Lower leg skin (tissue), 4 donors: Measurements from ENCODE around the gene VBP1. TPM values are rescaled to one million over a fixed set of nuclear protein-coding genes. Genes with fewer than 3 reads are reported as not detected.

ENCODE experiments used
- DNase-seq, 2 donors: peaks; one replicate each; pipeline ENCODE4 v3.0.0-alpha.2; 2019; ENCODE audit warnings: low spot score in 2 of 2
- H3K4me3 ChIP-seq: fragments of 200-600 bp; sonication (generic); 2 replicates; pipeline ENCODE4 v1.5.1; 2017; ENCODE audit warnings: mild to moderate bottlenecking, low read depth; ENCODE audit not compliant: poor library complexity, severe bottlenecking
- POLR2A ChIP-seq, 2 donors: fragments of 450-650 bp; IDR thresholded peaks; one replicate each; pipeline ENCODE4 v1.6.1; 2016 to 2017; ENCODE audit warnings: antibody characterized with exemption in 2 of 2, mild to moderate bottlenecking in 1 of 2, moderate library complexity in 1 of 2
- WGBS, 2 donors: methylation state at CpG; one replicate each; pipeline ENCODE4 v1.1.5; 2018; 5-methylcytosine and 5-hydroxymethylcytosine counted together
- intact Hi-C: fragments of 100-400 bp; cut with DNase I; formaldehyde crosslinking; loops from one replicate; pipeline ENCODE4 v1.15.0; 2023; ENCODE audit warnings: low total_unique reads
- total RNA-seq, 4 donors: library from RNA; depleted of rRNA; stranded (reverse); fragments of >200 nt; gene quantifications; one replicate each; pipeline ENCODE4 v1.1.0, GENCODE V29; 2016
- TF ChIP-seq, protein P1 (sequence below), 3 donors: fragments of 450-650 bp; IDR thresholded peaks; one replicate each; pipeline ENCODE4 v1.5.1; 2016; ENCODE audit warnings: antibody characterized with exemption in 3 of 3, mild to moderate bottlenecking in 3 of 3, moderate library complexity in 2 of 3

Gene VBP1
- 10 to 100 TPM; 11.1 to 21.8 (median 17.9) TPM for total RNA-seq

GRCh38 chrX:155216179-155216939 is at the start of gene VBP1:
Gene VBP1, plus strand, starts transcription at chrX:155216460. Its CDS starts 23 bp downstream, at chrX:155216483.
- WGBS, 2 donors = 0 to 48% methylated on average over 26 to 46 of the region's 53 CpGs
- peak within 1 kb of the TSS; percentile 65 for H3K4me3 ChIP-seq
- intact Hi-C loops = no loop called here
- TF ChIP-seq, protein P1, sequence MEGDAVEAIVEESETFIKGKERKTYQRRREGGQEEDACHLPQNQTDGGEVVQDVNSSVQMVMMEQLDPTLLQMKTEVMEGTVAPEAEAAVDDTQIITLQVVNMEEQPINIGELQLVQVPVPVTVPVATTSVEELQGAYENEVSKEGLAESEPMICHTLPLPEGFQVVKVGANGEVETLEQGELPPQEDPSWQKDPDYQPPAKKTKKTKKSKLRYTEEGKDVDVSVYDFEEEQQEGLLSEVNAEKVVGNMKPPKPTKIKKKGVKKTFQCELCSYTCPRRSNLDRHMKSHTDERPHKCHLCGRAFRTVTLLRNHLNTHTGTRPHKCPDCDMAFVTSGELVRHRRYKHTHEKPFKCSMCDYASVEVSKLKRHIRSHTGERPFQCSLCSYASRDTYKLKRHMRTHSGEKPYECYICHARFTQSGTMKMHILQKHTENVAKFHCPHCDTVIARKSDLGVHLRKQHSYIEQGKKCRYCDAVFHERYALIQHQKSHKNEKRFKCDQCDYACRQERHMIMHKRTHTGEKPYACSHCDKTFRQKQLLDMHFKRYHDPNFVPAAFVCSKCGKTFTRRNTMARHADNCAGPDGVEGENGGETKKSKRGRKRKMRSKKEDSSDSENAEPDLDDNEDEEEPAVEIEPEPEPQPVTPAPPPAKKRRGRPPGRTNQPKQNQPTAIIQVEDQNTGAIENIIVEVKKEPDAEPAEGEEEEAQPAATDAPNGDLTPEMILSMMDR (IDR thresholded peaks at IDR 0.05) = no peak
- no peak for TF ChIP-seq POLR2A (IDR thresholded peaks at IDR 0.05)
- DNase-seq = peak; percentile 91 to 97

GRCh38 chrX:155169881-155170280 is 46.4 kb upstream of the VBP1 start:
- WGBS, 2 donors = 17 to 18% methylated on average over 2 of the region's 2 CpGs

DNA sequence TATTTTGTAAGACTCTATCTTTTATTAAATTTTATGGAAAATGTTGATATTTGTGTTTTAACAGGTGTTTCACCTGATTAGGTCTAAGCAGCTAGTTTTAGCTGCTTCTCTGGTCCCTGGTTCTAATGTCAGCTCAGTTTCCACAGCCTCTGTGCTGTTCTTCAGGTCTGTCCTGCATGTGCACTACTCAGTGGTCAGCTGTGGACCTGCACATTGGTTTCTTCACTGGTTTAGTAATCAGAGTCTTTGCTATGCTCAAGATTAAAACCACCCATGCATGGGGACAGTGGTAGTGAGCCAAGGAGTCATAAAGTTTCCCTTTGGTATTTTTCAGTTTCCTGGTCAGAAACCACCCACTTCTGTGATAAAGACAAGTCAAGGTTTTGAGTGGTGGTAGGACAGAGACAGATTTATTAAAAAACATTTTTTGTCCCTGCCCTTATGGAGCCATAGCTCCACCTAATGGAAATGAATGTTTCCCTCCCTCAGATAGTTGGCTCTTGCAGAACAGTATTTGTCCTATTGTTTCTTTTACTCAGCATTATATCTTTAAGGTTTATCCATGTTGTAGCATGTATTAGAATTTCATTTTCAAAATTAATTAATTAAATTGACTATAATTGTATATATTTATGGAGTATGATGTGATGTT is 36.8 kb upstream of the VBP1 start:
- DNase-seq = no peak
- TF ChIP-seq, protein P1 (IDR thresholded peaks at IDR 0.05) = no peak
- no peak for TF ChIP-seq POLR2A (IDR thresholded peaks at IDR 0.05)
- intact Hi-C loops = no loop called here
- no peak overlapping the region for H3K4me3 ChIP-seq

More at GRCh38 chrX:155169881-155170280, 46.4 kb upstream of the VBP1 start:
- H3K4me3 ChIP-seq = no peak overlapping the region
- DNase-seq = no peak
- intact Hi-C loops = no loop called here
- TF ChIP-seq POLR2A (IDR thresholded peaks at IDR 0.05) = no peak
- TF ChIP-seq, protein P1 (IDR thresholded peaks at IDR 0.05) = no peak

DNA sequence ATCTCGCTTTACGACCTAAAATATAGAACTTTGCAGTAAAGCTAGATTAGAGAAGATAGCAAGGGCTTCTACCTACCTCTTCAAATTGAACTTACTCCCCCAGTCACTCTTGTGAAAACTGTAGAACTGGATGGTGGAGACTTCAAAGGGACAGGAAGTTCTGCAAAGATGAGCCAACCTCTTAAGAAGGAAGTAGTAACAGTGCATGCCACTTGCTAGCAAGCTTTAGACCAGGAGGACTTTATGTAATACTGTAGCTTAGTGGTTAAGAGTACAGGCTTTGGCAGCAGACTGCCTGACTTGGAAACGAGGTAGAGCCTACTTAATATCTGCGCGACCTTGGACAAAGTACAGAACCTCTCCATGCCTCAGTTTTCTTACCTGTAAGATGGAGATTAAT is 27.5 kb upstream of the VBP1 start:
- no peak for TF ChIP-seq POLR2A (IDR thresholded peaks at IDR 0.05)
- TF ChIP-seq, protein P1 (IDR thresholded peaks at IDR 0.05) = no peak
- H3K4me3 ChIP-seq = no peak overlapping the region
- 64 to 65% methylated on average over 5 of the region's 5 CpGs for WGBS, 2 donors
- no peak for DNase-seq
- intact Hi-C loops = no loop called here

DNA sequence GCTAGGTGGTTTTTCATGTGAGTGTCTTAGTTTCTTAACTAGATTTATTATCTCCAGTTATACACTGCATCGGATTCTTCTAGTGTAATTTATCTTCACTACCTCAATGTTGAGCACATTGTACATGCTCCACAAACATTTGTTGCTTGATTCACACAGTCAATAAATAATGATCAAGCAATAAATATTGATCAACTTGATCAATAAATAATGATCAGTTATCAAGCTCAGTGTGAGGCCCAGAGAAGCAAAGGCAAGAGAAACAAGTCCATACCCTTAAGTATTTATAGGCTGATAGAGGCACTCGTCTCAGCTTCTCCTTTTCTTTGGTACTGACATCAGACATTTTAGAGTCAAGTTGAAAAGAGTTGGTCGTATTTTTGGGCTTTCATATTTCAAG is 5.1 kb upstream of the VBP1 start:
- WGBS, 2 donors = 62 to 90% methylated on average over 3 of the region's 3 CpGs
- intact Hi-C loops = no loop called here
- no peak for DNase-seq
- H3K4me3 ChIP-seq = no peak overlapping the region
- TF ChIP-seq POLR2A (IDR thresholded peaks at IDR 0.05) = no peak
- TF ChIP-seq, protein P1 (IDR thresholded peaks at IDR 0.05) = no peak
